ENCODE data around the gene LITAF.

The LITAF gene

GRCh38 chr16:11576427-11577289 lies 10.1 kb downstream of the LITAF start:
- peak overlapping the region; percentile 23 for H3K27ac Mint-ChIP-seq (ENCODE audit: low read depth)
- H3K36me3 Mint-ChIP-seq (ENCODE audit: insufficient read depth): peaks cover 53% of the 10 kb centered on the region
- ATAC-seq (replicated peaks; ENCODE audit: extremely low read depth, poor library complexity, severe bottlenecking): no peak
- H3K4me1 Mint-ChIP-seq: peaks cover 82% of the 10 kb centered on the region
- H3K9me3 Mint-ChIP-seq: no peaks in the 10 kb centered on the region
- H3K4me3 Mint-ChIP-seq: peak overlapping the region; percentile 62
- no peaks in the 10 kb centered on the region for H3K27me3 Mint-ChIP-seq
- no peak for DNase-seq (ENCODE audit: low spot score in 2 of 2)

GRCh38 chr16:11575223-11575589 lies 11.5 kb downstream of the LITAF start:
- ATAC-seq (replicated peaks; ENCODE audit: extremely low read depth, poor library complexity, severe bottlenecking): no peak
- peaks cover 58% of the 10 kb centered on the region for H3K36me3 Mint-ChIP-seq (ENCODE audit: insufficient read depth)

GRCh38 chr16:11572301-11572995 lies 14.3 kb downstream of the LITAF start:
- peak in 1 of 2 donors; percentile 75 for DNase-seq (ENCODE audit: low spot score in 2 of 2)
- Mint-ChIP-seq H3K4me1 (peaks cover 82% of the 10 kb centered on the region), H3K4me3 (peak overlapping the region; percentile 73), H3K27me3 (no peaks in the 10 kb centered on the region), H3K9me3 (no peaks in the 10 kb centered on the region), H3K27ac (ENCODE audit: low read depth) (peak overlapping the region; percentile 95), H3K36me3 (ENCODE audit: insufficient read depth) (peaks cover 68% of the 10 kb centered on the region)
- ATAC-seq (replicated peaks; ENCODE audit: extremely low read depth, poor library complexity, severe bottlenecking): peak; percentile 90

More at GRCh38 chr16:11575223-11575589, 11.5 kb downstream of the LITAF start:
- H3K27ac Mint-ChIP-seq (ENCODE audit: low read depth): peak overlapping the region; percentile 95
- H3K4me1 Mint-ChIP-seq: peaks cover 82% of the 10 kb centered on the region
- H3K27me3 Mint-ChIP-seq: no peaks in the 10 kb centered on the region
- H3K9me3 Mint-ChIP-seq: no peaks in the 10 kb centered on the region
- peak overlapping the region; percentile 77 for H3K4me3 Mint-ChIP-seq
- no peak for DNase-seq (ENCODE audit: low spot score in 2 of 2)

- Mint-ChIP-seq H3K36me3 (ENCODE audit: insufficient read depth) (peaks cover 71% of the 10 kb centered on the region), H3K27me3 (no peaks in the 10 kb centered on the region)
Observed at GRCh38 chr16:11571549-11571948, 15.2 kb downstream of the LITAF start.

GRCh38 chr16:11570806-11571205 lies 15.9 kb downstream of the LITAF start:
- H3K27me3 Mint-ChIP-seq: no peaks in the 10 kb centered on the region

More at GRCh38 chr16:11571549-11571948, 15.2 kb downstream of the LITAF start:
- Mint-ChIP-seq H3K9me3 (no peaks in the 10 kb centered on the region), H3K4me1 (peaks cover 84% of the 10 kb centered on the region), H3K27ac (ENCODE audit: low read depth) (peak overlapping the region; percentile 95), H3K4me3 (peak overlapping the region; percentile 73)
- no peak for ATAC-seq (replicated peaks; ENCODE audit: extremely low read depth, poor library complexity, severe bottlenecking)
- DNase-seq (ENCODE audit: low spot score in 2 of 2): no peak

GRCh38 chr16:11570258-11570657 lies 16.5 kb downstream of the LITAF start:
- Mint-ChIP-seq H3K36me3 (ENCODE audit: insufficient read depth) (peaks cover 75% of the 10 kb centered on the region), H3K4me1 (peaks cover 89% of the 10 kb centered on the region), H3K9me3 (no peaks in the 10 kb centered on the region), H3K4me3 (peak overlapping the region; percentile 40), H3K27ac (ENCODE audit: low read depth) (peak overlapping the region; percentile 81), H3K27me3 (no peaks in the 10 kb centered on the region)
- DNase-seq (ENCODE audit: low spot score in 2 of 2): no peak
- ATAC-seq (replicated peaks; ENCODE audit: extremely low read depth, poor library complexity, severe bottlenecking): no peak

More at GRCh38 chr16:11570806-11571205, 15.9 kb downstream of the LITAF start:
- peak overlapping the region; percentile 40 for H3K4me3 Mint-ChIP-seq
- ATAC-seq (replicated peaks; ENCODE audit: extremely low read depth, poor library complexity, severe bottlenecking) (no peak), DNase-seq (ENCODE audit: low spot score in 2 of 2) (no peak)
- peaks cover 90% of the 10 kb centered on the region for H3K4me1 Mint-ChIP-seq
- H3K27ac Mint-ChIP-seq (ENCODE audit: low read depth): peak overlapping the region; percentile 81
- peaks cover 75% of the 10 kb centered on the region for H3K36me3 Mint-ChIP-seq (ENCODE audit: insufficient read depth)
- H3K9me3 Mint-ChIP-seq: no peaks in the 10 kb centered on the region

GRCh38 chr16:11566398-11566797 lies 20.3 kb downstream of the LITAF start:
- Mint-ChIP-seq H3K4me3 (peak overlapping the region; percentile 57), H3K27ac (ENCODE audit: low read depth) (peak overlapping the region; percentile 88), H3K36me3 (ENCODE audit: insufficient read depth) (peaks cover 71% of the 10 kb centered on the region), H3K4me1 (peaks cover 78% of the 10 kb centered on the region), H3K9me3 (no peaks in the 10 kb centered on the region), H3K27me3 (no peaks in the 10 kb centered on the region)
- DNase-seq (ENCODE audit: low spot score in 2 of 2) (no peak), ATAC-seq (replicated peaks; ENCODE audit: extremely low read depth, poor library complexity, severe bottlenecking) (no peak)

- ATAC-seq (replicated peaks; ENCODE audit: extremely low read depth, poor library complexity, severe bottlenecking) (no peak), DNase-seq (ENCODE audit: low spot score in 2 of 2) (no peak)
- H3K4me1 Mint-ChIP-seq: peaks cover 78% of the 10 kb centered on the region
- peaks cover 75% of the 10 kb centered on the region for H3K36me3 Mint-ChIP-seq (ENCODE audit: insufficient read depth)
- no peaks in the 10 kb centered on the region for H3K9me3 Mint-ChIP-seq
- peak overlapping the region; percentile 57 for H3K4me3 Mint-ChIP-seq
- H3K27me3 Mint-ChIP-seq: no peaks in the 10 kb centered on the region
- H3K27ac Mint-ChIP-seq (ENCODE audit: low read depth): peak overlapping the region; percentile 88
Observed at GRCh38 chr16:11565665-11566064, 21.1 kb downstream of the LITAF start.

GRCh38 chr16:11564046-11564926 lies 22.4 kb downstream of the LITAF start:
- ATAC-seq (replicated peaks; ENCODE audit: extremely low read depth, poor library complexity, severe bottlenecking): no peak

GRCh38 chr16:11563493-11564040 lies 23.2 kb downstream of the LITAF start:
- H3K36me3 Mint-ChIP-seq (ENCODE audit: insufficient read depth): peaks cover 65% of the 10 kb centered on the region
- peak overlapping the region; percentile 95 for H3K27ac Mint-ChIP-seq (ENCODE audit: low read depth)
- ATAC-seq (replicated peaks; ENCODE audit: extremely low read depth, poor library complexity, severe bottlenecking): no peak
- no peaks in the 10 kb centered on the region for H3K27me3 Mint-ChIP-seq
- DNase-seq (ENCODE audit: low spot score in 2 of 2): no peak
- no peaks in the 10 kb centered on the region for H3K9me3 Mint-ChIP-seq
- H3K4me1 Mint-ChIP-seq: peaks cover 72% of the 10 kb centered on the region
- H3K4me3 Mint-ChIP-seq: peak overlapping the region; percentile 83

More at GRCh38 chr16:11564046-11564926, 22.4 kb downstream of the LITAF start:
- H3K36me3 Mint-ChIP-seq (ENCODE audit: insufficient read depth): peaks cover 69% of the 10 kb centered on the region
- peak overlapping the region; percentile 83 for H3K4me3 Mint-ChIP-seq
- H3K9me3 Mint-ChIP-seq: no peaks in the 10 kb centered on the region
- peaks cover 72% of the 10 kb centered on the region for H3K4me1 Mint-ChIP-seq
- H3K27ac Mint-ChIP-seq (ENCODE audit: low read depth): peak overlapping the region; percentile 95
- DNase-seq (ENCODE audit: low spot score in 2 of 2): no peak
- H3K27me3 Mint-ChIP-seq: no peaks in the 10 kb centered on the region

- ATAC-seq (replicated peaks; ENCODE audit: extremely low read depth, poor library complexity, severe bottlenecking) (peak; percentile 31), DNase-seq (ENCODE audit: low spot score in 2 of 2) (peak in 1 of 2 donors; percentile 45)
- Mint-ChIP-seq H3K4me1 (peaks cover 71% of the 10 kb centered on the region), H3K27me3 (no peaks in the 10 kb centered on the region), H3K4me3 (peak overlapping the region; percentile 83), H3K27ac (ENCODE audit: low read depth) (peak overlapping the region; percentile 95), H3K9me3 (no peaks in the 10 kb centered on the region), H3K36me3 (ENCODE audit: insufficient read depth) (peaks cover 63% of the 10 kb centered on the region)
Observed at GRCh38 chr16:11562941-11563340, 23.8 kb downstream of the LITAF start.

GRCh38 chr16:11562411-11562810 lies 24.3 kb downstream of the LITAF start:
- Mint-ChIP-seq H3K4me3 (peak overlapping the region; percentile 83), H3K36me3 (ENCODE audit: insufficient read depth) (peaks cover 66% of the 10 kb centered on the region), H3K27me3 (no peaks in the 10 kb centered on the region), H3K9me3 (no peaks in the 10 kb centered on the region), H3K27ac (ENCODE audit: low read depth) (peak overlapping the region; percentile 95), H3K4me1 (peaks cover 71% of the 10 kb centered on the region)
- DNase-seq (ENCODE audit: low spot score in 2 of 2) (no peak), ATAC-seq (replicated peaks; ENCODE audit: extremely low read depth, poor library complexity, severe bottlenecking) (no peak)
